Stimulated activated CD8-positive, alpha-beta memory T cell treated with anti-CD3 and anti-CD28 coated beads, Interleukin-4, amount 100 ng/mL, for 24 hours (primary cell): Measurements from ENCODE around the gene ATXN7L3B.

Source experiments
- DNase-seq: peaks from one replicate; pipeline ENCODE4 v3.0.0-alpha.2; 2020; ENCODE audit warnings: low read depth

The ATXN7L3B gene

DNA sequence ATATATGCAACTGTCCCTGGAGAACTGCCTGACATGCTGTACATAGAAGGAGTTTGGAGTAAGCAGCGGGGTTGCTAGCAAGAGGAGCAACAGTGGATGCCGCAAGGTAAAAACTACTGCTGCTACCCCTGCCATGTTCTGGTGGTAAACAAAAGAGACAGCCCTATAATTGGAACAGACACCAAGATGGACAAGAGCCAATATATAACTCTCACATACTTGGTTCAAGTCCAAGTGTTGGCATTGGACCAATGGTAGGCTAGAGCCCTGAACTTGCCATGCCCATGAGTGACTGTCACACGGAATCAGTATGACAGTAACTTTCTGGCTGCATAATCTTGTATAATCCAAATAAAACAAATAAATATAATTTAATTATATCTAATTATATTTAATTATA is 13.7 kb downstream of the ATXN7L3B start:
- no peak for DNase-seq

DNA sequence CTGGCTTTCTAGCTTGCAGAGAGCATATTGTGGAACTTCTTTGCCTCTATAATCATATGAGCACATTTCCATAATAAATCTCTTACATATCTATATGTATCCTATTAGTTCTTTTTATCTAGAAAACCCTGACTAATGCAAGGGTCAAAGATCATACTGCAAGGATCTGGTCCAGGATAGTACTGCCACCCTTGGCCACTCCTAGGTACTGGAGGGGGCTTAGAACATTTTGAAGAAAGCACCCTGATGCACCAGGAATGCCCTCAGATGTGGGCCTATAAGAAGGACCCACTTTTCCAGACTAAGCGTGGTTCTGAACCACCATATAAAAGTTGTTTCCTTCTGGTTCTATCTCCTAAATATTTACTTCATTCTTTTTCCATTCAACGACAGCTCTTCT is 14.6 kb downstream of the ATXN7L3B start:
- no peak for DNase-seq

GRCh38 chr12:74559728-74560127 is 22.1 kb downstream of the ATXN7L3B start:
- DNase-seq = no peak

- DNase-seq = no peak
These were observed 26.3 kb downstream of the ATXN7L3B start for GRCh38 chr12:74563927-74564326.

- no peak for DNase-seq
These were observed 40.9 kb downstream of the ATXN7L3B start for GRCh38 chr12:74578486-74578885.

DNA sequence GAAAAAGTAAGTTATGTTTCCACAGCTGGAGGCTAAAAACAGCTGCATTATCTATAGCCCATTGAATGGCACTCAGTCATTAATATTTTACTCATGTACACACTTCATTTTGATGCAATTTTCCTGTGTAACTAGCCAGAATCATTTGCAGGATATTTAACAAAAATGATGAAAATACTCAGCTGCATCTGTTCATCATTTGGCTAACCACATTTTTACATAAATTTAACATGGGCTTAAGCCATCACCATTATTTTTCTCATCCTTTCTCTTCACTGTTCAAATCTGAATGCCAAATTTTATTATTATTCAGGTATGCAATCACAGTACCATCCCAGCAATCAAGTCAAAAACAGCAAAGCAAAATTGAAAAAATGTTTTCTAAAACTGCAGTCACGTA is 41.8 kb downstream of the ATXN7L3B start:
- DNase-seq = no peak

DNA sequence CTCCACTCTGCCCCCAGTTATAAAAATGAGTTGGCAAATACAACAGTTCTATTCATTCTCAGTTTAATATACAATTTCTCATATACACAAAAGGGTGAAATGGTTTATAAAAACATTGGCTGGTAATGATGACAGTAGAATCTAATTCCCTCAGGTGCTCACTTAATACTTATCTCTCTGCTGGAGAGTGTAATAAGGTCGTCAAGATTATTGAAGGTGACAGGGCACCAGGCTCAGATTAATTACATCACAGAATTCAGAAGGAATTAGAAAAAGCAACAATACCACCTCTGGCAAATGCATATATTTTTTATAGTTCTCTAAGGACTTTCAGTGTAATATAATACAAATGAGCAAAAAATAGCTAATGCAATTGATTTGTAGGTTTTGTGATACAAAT is 42.3 kb downstream of the ATXN7L3B start:
- DNase-seq = no peak

GRCh38 chr12:74581439-74581838 is 43.8 kb downstream of the ATXN7L3B start:
- DNase-seq = no peak

DNA sequence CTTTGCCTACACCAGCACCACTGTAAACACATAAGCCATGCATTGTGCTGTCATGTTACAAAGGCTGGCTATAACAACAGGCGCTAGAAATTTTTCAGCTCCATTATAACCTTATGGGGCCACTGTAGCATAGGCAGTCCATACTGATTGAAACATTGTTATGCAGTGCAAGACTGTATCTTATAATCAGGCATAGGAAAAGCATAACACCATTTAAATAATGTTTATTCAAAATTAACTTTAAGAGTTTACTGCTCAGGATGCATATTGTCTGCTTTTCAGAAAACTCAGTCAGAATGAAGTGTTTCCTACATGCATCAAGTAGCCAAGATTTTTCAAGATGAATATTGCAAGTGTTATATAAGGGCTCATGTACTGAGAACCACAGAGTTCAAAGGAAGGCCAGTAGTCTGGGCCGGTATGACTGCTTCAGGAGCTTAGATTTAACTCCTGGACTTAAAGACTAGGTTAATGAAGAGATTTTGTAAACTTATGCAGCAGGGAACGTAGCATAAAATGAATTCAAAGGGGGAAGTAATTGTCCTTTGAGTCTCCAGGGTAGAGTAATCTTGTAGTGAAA is 46.9 kb downstream of the ATXN7L3B start:
- no peak for DNase-seq

DNA sequence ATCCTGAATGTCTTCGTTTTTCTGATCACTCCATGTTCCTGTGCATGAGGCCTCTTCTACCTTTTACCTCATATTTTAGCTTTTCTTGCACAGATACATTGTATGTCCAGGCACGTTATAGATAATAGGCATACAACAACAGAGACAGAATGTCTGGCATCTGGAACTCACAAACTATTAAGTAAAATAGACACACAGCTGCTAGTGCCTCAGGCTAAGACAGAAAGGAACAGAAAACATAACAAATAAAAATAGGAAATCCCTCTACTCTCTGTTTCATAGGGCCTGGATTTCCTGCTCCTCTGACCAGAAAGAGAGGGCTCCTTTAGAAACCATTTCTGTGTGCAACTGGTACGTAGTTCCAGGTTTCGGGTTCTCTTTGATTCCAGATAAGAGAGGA is 48.6 kb downstream of the ATXN7L3B start:
- no peak for DNase-seq
